ENCODE results near the gene C1orf159. TPM values are rescaled to one million over a fixed set of nuclear protein-coding genes. Genes with fewer than 3 reads are reported as not detected.

The C1orf159 gene
- total RNA-seq, 4 donors from 2014 or later: 14.0 to 32.0 (median 22.7) TPM

- Histone ChIP-seq H3K4me1 (peaks cover 0 to 63% (median 9%) of the 10 kb centered on the region in 4 donors), H3K27ac (peak overlapping the region in 3 of 4 donors; percentile 81 to 96 (median 94)), H3K9me3 (no peaks in the 10 kb centered on the region), H3K4me3 (peak overlapping the region in 3 of 4 donors; percentile 35 to 73 (median 71)), H3K36me3 (no peaks in the 10 kb centered on the region), H3K27me3 (no peaks in the 10 kb centered on the region)
- DNase-seq: peak in 2 of 3 donors; percentile 88 to 94
- TF ChIP-seq CTCF (IDR thresholded peaks at IDR 0.05) (no peak), POLR2A (IDR thresholded peaks at IDR 0.05) (peak; percentile 91 to 94)
These were observed 47.0 kb upstream of the C1orf159 start for GRCh38 chr1:1162597-1163537.

GRCh38 chr1:1161683-1162079 is 45.8 kb upstream of the C1orf159 start:
- DNase-seq: no peak
- H3K9me3 ChIP-seq: no peaks in the 10 kb centered on the region
- peak overlapping the region in 3 of 4 donors; percentile 81 to 96 (median 94) for H3K27ac ChIP-seq
- H3K4me3 ChIP-seq: peak overlapping the region in 1 of 4 donors; percentile 71
- H3K4me1 ChIP-seq: peaks cover 0 to 55% (median 9%) of the 10 kb centered on the region in 4 donors
- no peaks in the 10 kb centered on the region for H3K36me3 ChIP-seq
- H3K27me3 ChIP-seq: no peaks in the 10 kb centered on the region
- TF ChIP-seq POLR2A (IDR thresholded peaks at IDR 0.05) (no peak), CTCF (IDR thresholded peaks at IDR 0.05) (no peak)

- no peak for DNase-seq
- H3K4me3 ChIP-seq: no peak overlapping the region
- peaks cover 0 to 53% (median 9%) of the 10 kb centered on the region in 4 donors for H3K4me1 ChIP-seq
- H3K9me3 ChIP-seq: no peaks in the 10 kb centered on the region
- H3K36me3 ChIP-seq: no peaks in the 10 kb centered on the region
- no peaks in the 10 kb centered on the region for H3K27me3 ChIP-seq
- no peak for TF ChIP-seq CTCF (IDR thresholded peaks at IDR 0.05)
- TF ChIP-seq POLR2A (IDR thresholded peaks at IDR 0.05): no peak
- peak overlapping the region in 2 of 4 donors; percentile 94 to 96 for H3K27ac ChIP-seq
These were observed 45.3 kb upstream of the C1orf159 start for GRCh38 chr1:1161078-1161682.

GRCh38 chr1:1160281-1160930 is 44.5 kb upstream of the C1orf159 start:
- H3K27ac ChIP-seq: peak overlapping the region in 3 of 4 donors; percentile 97 to 99 (median 98)
- peaks cover 0 to 46% (median 9%) of the 10 kb centered on the region in 4 donors for H3K4me1 ChIP-seq
- H3K9me3 ChIP-seq: no peaks in the 10 kb centered on the region
- no peak for TF ChIP-seq CTCF (IDR thresholded peaks at IDR 0.05)
- no peak overlapping the region for H3K4me3 ChIP-seq
- H3K27me3 ChIP-seq: no peaks in the 10 kb centered on the region
- no peaks in the 10 kb centered on the region for H3K36me3 ChIP-seq
- no peak for DNase-seq

- H3K27ac ChIP-seq: peak overlapping the region; percentile 90 to 99 (median 98)
- no peaks in the 10 kb centered on the region for H3K27me3 ChIP-seq
- TF ChIP-seq CTCF (IDR thresholded peaks at IDR 0.05): no peak
- TF ChIP-seq POLR2A (IDR thresholded peaks at IDR 0.05): peak in 1 of 2 donors; percentile 26
- peak; percentile 42 to 89 (median 79) for DNase-seq
- H3K4me3 ChIP-seq: peak overlapping the region; percentile 57 to 67 (median 65)
- peaks cover 0 to 44% (median 9%) of the 10 kb centered on the region in 4 donors for H3K4me1 ChIP-seq
- no peaks in the 10 kb centered on the region for H3K9me3 ChIP-seq
- no peaks in the 10 kb centered on the region for H3K36me3 ChIP-seq
These were observed 42.2 kb upstream of the C1orf159 start for GRCh38 chr1:1157914-1158710.
